ENCODE measurements around the gene NLGN2. TPM values are rescaled to one million over a fixed set of nuclear protein-coding genes. Genes with fewer than 3 reads are reported as not detected.

NLGN2 gene
- total and polyA plus RNA-seq, 2 of the 8 experiments (the other 6 are each of a cell fraction or from before 2014, with no cell fraction given): 21.2 to 62.8 TPM

DNA sequence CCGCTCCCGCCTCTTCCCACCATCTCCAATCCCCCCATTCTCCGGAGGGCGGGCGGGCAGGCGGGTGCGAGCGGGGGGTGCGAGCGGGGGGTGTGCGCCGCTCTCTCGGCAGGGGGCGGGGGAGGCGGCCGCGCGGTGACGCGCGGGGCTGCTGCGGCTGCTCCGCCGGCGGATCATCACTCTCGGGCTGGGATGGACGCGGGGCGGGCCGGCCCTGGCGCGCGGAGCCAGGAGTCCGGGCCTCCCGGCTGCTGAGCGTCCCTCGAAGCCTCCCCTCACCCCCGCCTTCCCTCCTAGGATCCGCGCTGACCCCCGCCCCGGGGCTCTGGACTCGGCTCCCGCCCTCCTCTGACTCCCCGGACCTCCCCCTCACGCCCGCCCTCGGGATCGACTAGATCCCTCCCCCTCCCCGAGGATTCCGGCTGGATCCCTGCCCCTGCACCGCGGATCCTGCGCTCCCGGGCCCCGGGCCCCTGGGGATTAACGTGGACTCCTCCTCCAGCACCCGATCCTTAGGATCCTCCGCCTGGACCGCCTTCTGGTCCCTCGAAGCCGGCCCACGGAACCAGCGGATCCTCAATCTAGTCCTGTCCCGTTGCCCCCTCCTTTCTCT, 2.8 kb upstream of the NLGN2 start (continued):
- TF ChIP-seq CTCF (IDR thresholded peaks at IDR 0.05; ENCODE audit: control extremely low read depth in 1 of 3, insufficient read depth in 1 of 3, low read depth in 1 of 3, low read length in 3 of 3) (no peak), SIRT6 (IDR thresholded peaks at IDR 0.05; ENCODE audit: low read length) (no peak), RBBP5 (IDR thresholded peaks at IDR 0.05; ENCODE audit: borderline replicate concordance, low read depth, low read length) (peak; percentile 74; the same call in 1 of the 2 replicates), RFX5 (IDR thresholded peaks at IDR 0.05; ENCODE audit: borderline replicate concordance, low read depth, low read length) (no peak)
